Activated T-cell treated with anti-CD3 and anti-CD28 coated beads for 1 hour (primary cell): ENCODE data around the gene GP2.
"Not testable (repeated sequence)": the region's sequence is repeated elsewhere in the genome, so short reads cannot be mapped to it uniquely, and the experiment has no call there.

Experiments used
- DNase-seq: peaks from one replicate; pipeline ENCODE4 v3.0.0-alpha.2; 2020; ENCODE audit warnings: low read depth

Gene GP2

GRCh38 chr16:20325005-20325404 is 2.3 kb downstream of the GP2 start:
- DNase-seq: no peak

- no peak for DNase-seq
These were observed 3.7 kb downstream of the GP2 start for GRCh38 chr16:20323591-20324117.

- DNase-seq: no peak
These were observed 4.6 kb downstream of the GP2 start for GRCh38 chr16:20322696-20323095.

GRCh38 chr16:20321671-20322070 is 5.6 kb downstream of the GP2 start:
- no peak for DNase-seq

GRCh38 chr16:20321051-20321450 is 6.3 kb downstream of the GP2 start:
- not testable (repeated sequence) for DNase-seq

GRCh38 chr16:20320592-20320991 is 6.7 kb downstream of the GP2 start:
- no peak for DNase-seq

- DNase-seq: no peak
These were observed 7.1 kb downstream of the GP2 start for GRCh38 chr16:20320178-20320577.

GRCh38 chr16:20319406-20319805 is 7.9 kb downstream of the GP2 start:
- DNase-seq: no peak

- no peak for DNase-seq
These were observed 8.9 kb downstream of the GP2 start for GRCh38 chr16:20318437-20318836.

- DNase-seq: no peak
These were observed 9.3 kb downstream of the GP2 start for GRCh38 chr16:20318006-20318405.

GRCh38 chr16:20317117-20317516 is 10.2 kb downstream of the GP2 start:
- DNase-seq: no peak

- no peak for DNase-seq
These were observed 10.6 kb downstream of the GP2 start for GRCh38 chr16:20316715-20317114.

- no peak for DNase-seq
These were observed 11.5 kb downstream of the GP2 start for GRCh38 chr16:20315764-20316163.

GRCh38 chr16:20314575-20314974 is 12.7 kb downstream of the GP2 start:
- no peak for DNase-seq

GRCh38 chr16:20313741-20314140 is 13.6 kb downstream of the GP2 start:
- DNase-seq: no peak

- DNase-seq: not testable (repeated sequence)
These were observed 14.7 kb downstream of the GP2 start for GRCh38 chr16:20312536-20313095.

- DNase-seq: no peak
These were observed 15.8 kb downstream of the GP2 start for GRCh38 chr16:20311548-20311947.

- no peak for DNase-seq
These were observed 16.6 kb downstream of the GP2 start for GRCh38 chr16:20310421-20311395.

- DNase-seq: no peak
These were observed 17.5 kb downstream of the GP2 start for GRCh38 chr16:20309786-20310185.

GRCh38 chr16:20308801-20309590 is 18.3 kb downstream of the GP2 start:
- no peak for DNase-seq

GRCh38 chr16:20308266-20308665 is 19.0 kb downstream of the GP2 start:
- DNase-seq: no peak

- DNase-seq: no peak
These were observed 19.5 kb downstream of the GP2 start for GRCh38 chr16:20307791-20308190.
